Breast epithelium (tissue), 3 donors: ENCODE results near the gene SLC10A3.

Source experiments
- POLR2A ChIP-seq: fragments of 450-650 bp; IDR thresholded peaks from one replicate; pipeline ENCODE4 v1.6.1; 2016; ENCODE audit warnings: antibody characterized with exemption, mild to moderate bottlenecking, moderate library complexity
- TF ChIP-seq, protein P1 (sequence below), 3 donors: fragments of 450-650 bp; IDR thresholded peaks; one replicate each; pipeline ENCODE4 v1.5.1; 2016 to 2017; ENCODE audit warnings: antibody characterized with exemption in 3 of 3, mild to moderate bottlenecking in 3 of 3, moderate library complexity in 3 of 3

- TF ChIP-seq, protein P1, sequence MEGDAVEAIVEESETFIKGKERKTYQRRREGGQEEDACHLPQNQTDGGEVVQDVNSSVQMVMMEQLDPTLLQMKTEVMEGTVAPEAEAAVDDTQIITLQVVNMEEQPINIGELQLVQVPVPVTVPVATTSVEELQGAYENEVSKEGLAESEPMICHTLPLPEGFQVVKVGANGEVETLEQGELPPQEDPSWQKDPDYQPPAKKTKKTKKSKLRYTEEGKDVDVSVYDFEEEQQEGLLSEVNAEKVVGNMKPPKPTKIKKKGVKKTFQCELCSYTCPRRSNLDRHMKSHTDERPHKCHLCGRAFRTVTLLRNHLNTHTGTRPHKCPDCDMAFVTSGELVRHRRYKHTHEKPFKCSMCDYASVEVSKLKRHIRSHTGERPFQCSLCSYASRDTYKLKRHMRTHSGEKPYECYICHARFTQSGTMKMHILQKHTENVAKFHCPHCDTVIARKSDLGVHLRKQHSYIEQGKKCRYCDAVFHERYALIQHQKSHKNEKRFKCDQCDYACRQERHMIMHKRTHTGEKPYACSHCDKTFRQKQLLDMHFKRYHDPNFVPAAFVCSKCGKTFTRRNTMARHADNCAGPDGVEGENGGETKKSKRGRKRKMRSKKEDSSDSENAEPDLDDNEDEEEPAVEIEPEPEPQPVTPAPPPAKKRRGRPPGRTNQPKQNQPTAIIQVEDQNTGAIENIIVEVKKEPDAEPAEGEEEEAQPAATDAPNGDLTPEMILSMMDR (IDR thresholded peaks at IDR 0.05) = no peak
- no peak for TF ChIP-seq POLR2A
Measured at GRCh38 chrX:154513716-154514115, 23.3 kb upstream of the SLC10A3 start.
